Activated CD4-positive, alpha-beta T cell treated with anti-CD3 and anti-CD28 coated beads, Interleukin-2, amount 50 U/mL, for 24 hours (primary cell): ENCODE measurements around the gene TMEM14A.

Source experiments
- DNase-seq, 2 donors: peaks; one replicate each; pipeline ENCODE4 v3.0.0-alpha.2; 2020; ENCODE audit warnings: low read depth in 1 of 2, low spot score in 1 of 2

The TMEM14A gene

DNA sequence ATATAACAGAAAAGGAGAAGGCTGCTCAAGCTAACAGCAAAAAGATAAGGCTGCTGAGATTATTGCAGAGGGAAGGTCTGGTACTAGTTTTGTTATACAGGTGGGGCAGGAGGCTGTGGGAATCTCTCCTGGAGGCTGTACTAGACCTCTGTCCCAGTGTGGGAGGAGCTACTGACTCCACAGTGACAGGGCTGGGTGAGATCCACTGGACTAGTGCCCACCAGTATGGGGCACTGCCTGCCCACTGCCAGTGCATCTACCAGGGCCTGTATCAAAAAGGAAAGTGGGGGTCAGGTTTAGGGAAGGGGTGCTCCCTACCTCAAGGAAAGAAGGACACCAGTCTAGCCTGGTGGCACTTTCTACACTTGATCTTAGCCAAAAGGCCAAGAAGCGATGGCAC, 62.3 kb downstream of the TMEM14A start:
- DNase-seq, result no peak

DNA sequence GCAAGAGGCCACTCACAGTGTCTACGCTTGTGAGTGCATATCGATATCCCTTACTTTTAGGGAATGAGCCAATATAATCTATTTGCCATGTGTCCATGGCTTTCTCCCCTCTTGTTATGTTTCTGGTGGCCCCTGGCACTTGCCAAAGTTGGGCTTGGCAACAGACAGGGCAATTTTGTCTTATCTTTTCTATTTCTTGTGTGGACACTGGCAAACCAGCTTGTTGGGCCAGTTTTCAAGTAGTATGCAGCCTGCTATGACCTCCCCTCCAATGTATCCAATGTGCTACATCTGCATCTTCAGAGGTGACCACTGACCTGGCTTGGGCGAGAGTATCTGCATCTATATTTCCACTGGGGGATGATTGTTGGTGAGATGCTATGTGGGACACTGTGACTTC, 63.2 kb downstream of the TMEM14A start:
- no peak for DNase-seq

DNA sequence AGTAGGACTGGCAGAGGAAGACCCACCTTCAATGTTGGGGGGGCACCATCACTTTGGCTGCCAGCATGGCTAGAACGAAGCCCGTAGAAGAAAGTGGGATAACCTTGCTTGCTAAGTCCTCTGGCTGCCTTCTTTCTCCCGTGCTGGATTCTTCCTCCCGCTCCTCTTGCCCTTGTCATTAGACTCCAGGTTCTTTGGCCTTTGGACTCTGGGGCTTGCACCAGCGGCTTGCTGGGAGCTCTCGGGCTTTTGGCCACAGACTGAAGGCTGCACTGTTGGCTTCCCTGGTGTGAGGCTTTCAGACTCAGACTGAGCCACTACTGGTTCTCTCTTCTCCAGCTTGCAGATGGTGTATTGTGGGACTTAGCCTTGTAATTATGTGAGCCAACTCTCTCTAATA, 64.2 kb downstream of the TMEM14A start:
- DNase-seq, result no peak

DNA sequence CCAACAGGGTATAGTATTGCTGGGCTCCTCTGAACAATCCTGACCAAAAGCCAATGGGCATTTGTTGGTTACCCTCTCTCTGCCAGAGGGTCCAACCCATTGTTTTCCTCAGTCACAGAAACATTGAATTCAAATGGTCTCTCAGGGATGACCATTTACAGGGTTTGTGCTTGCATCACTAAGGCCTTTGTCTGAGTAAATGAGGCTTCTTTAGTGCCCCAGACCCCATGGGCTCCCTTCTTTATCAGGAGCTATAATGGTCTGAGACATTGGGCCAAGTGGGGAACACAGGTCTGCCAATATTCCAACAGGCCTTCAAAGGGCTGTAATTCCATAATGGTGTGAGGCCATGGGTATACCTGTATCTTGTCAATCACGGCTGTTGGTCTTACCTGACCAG, 65.2 kb downstream of the TMEM14A start:
- DNase-seq, result no peak
